Measurements from ENCODE around the gene DNAJA4.
A peak's percentile ranks its signal among the peaks of the same experiment; 100 is the strongest.

Gene DNAJA4

DNA sequence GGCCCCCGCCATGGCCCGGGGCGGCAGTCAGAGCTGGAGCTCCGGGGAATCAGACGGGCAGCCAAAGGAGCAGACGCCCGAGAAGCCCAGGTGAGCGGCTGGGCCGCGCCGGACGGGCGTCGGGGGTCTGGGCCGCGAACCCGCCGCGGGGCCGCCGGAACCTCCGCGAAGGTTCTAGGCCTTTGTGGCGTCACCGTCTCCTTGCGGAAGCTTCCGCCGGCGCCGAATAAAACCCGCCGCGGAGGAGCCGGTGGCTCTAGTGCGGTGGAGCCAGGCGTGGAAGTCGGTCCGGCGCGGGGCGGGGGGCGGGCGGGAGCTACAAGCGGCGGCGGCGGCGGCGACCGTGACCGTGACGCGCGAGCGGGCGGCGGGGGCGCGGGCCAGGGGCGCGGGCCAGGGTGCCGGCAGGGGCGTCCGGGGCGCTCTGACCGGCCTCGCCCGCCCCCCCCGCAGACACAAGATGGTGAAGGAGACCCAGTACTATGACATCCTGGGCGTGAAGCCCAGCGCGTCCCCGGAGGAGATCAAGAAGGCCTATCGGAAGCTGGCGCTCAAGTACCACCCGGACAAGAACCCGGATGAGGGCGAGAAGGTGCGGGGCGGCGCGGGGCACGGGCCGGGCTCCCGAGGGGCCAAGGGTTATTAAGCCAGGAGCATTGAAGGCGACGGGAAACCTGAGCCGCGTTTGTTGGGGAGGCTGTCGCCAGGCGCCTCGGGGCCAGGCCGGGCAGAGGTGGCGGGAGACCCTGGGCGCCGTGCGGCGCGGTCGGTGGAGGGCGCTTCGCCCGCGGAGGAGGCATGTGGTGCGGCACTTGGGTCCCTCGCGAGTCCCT lies at the start of gene DNAJA4:
TSS of gene DNAJA4 (plus strand) at position 259 of the 833 bp plus-strand sequence. CDS start at position 461, 202 bp downstream.
- ATAC-seq = peak; percentile 73 to 74

DNA sequence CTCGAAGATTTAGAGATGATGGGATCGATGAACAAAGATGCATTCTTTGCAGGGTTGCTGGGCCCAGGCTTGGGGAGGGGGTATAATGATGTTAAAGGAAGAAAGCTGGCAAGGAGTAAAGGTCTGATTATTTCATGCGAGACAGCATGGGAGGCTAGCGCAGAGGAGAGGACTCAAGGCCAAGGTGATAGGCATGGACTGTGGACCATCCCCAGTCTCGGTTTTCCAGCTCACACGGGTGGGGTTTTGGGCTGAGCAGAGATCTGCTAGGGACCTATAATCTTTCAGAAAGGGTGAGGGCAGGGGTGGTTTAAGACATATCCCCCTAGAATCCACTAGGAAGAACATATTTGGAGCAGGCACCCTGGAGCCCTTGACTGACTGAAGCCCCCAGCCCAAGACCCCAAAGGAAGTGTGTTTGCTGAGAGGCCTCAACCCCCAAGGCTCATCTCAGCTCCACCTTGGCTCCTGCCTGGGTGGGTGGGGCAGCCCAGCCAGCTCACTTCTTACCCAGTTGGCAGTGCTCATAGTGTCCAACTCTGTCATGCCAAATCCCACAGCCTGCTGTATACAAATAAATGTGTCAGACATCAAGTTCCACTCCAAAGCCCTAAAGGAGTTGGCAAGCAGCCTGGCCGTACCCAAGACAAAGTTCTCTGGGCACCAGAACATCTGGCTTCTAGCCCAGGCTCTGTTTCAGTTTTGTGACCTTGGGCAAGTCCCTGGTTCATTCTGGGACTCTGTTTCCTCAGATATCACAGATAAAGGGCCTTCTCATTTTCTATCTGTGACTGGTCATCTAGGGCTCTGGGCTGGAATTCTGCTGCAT lies 47.9 kb upstream of the DNAJA4 start:
- ATAC-seq = no peak

DNA sequence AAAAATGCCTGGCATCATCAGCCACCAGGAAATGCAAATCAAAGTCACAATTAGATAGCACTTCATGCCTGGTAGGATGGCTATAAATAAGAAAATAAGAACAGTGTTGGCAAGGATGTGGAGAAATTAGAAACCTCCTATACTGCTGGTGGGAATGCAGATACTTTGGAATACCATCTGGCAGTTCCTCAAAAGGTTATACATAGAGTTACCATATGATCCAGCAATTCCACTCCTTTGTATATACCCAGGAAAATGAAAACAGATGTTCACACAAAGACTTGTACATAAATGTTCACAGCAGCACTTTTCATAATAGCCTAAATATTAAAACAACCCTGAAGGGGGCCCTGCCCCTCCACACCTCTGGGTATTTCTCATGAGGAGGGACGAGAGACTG lies 43.6 kb upstream of the DNAJA4 start:
- ATAC-seq = no peak

DNA sequence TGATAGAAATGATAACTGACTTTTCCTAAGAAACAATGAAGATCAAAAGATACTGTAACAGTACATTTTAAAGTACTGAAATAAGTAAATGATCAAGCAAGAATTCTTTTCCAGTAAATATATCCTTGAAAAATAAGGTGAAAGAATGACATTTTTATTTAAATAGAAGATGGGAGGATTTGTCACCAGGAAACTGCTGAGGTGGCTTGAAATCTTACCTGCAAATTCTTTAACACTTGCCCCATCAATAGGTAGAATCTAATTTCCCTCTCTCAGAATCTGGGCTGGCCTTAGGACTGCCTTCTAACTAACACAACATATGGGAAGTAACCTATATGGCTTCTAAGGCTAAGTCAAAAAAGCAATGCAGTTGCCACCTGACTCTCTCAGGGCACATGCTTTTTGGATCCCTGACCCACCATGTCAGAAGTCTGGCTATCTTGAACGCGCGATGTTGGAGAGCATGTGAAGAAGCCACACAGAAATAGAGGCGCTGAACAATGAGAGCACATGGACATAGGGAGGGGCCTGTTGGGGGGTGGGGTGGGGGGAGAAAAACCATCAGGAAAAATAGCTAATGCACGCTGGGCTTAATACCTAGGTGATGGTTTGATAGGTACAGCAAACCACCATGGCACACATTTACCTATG lies 41.5 kb upstream of the DNAJA4 start:
- ATAC-seq = no peak

DNA sequence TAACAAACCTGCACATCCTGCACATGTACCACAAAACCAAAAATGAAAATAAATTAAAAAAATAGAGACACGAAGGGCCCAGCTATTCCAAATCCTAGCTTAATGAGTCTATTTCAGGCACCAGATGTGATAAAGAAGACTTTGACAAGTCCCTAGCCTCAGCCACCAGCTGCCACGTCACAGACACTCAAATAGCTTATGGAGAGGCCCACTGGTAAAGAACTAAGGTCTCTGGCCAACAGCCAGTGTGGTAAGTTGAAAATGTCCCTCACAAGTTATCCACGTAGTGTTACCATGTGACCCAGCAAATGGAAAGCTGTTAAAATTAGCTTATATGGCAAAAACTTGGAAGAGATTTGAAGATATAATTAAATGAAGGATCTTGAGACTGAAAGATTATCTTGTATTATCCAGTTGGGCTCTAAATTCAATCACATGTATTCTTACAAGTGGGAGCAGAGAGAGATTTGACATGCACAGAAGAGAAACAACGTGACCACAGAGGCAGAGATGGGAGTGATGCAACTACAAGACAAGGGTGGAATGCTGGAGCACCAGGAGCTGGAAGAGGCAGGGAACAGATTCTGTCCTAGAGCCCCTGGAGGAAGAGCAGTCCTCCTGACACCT lies 40.9 kb upstream of the DNAJA4 start:
- no peak for ATAC-seq

DNA sequence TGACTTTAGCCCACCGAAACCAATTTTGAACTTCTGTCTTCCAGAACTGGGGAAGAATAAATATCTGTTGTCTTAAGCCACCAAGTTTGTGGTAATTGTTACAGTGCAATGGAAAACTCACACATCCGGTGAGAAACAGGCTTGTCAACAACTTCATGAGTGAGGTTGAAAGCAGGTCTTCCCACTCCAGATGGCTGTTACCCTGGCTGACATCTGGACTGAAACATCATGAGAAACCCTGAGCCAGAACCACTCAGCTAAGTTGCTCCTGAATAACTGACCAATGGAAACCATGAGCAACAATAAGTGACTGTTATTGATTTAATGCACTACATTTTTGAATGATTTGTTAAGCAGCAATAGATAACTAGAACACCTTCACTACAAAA lies 40.3 kb upstream of the DNAJA4 start:
- no peak for ATAC-seq

DNA sequence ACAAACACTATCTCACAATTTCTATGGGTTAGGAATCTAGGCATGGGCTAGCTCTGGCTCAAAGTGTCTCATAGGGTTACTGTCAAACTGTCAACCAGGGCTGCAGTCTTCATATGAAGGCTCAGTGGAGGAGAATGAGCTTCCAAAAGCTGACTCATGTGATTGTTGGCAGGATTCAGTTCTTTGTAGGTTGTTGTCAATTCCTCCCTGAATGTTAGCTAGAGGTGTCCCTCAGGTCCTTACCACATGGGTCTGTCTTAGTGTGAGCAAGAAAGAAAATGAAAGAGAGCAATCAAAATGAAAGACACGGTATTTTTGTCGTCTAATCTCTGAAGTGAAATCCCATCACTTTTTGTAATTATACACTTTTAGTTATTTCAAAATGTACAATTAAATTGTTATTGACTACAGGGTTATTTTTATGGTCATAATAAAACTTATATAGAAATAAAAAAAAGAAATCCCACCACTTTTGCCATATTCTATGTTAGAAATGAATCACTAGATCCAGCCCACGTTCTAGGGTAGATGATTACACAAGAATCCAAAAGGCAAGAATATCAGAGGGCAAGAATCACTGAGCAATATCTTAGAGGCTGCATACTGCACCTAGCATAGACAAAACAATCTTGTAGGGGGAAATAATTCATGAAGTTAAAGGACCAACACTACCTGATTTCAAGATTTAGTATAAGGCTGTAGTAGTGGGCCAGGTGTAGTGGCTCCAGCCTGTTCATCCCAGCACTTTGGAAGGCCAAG lies 38.4 kb upstream of the DNAJA4 start:
- peak; percentile 64 to 84 for ATAC-seq

DNA sequence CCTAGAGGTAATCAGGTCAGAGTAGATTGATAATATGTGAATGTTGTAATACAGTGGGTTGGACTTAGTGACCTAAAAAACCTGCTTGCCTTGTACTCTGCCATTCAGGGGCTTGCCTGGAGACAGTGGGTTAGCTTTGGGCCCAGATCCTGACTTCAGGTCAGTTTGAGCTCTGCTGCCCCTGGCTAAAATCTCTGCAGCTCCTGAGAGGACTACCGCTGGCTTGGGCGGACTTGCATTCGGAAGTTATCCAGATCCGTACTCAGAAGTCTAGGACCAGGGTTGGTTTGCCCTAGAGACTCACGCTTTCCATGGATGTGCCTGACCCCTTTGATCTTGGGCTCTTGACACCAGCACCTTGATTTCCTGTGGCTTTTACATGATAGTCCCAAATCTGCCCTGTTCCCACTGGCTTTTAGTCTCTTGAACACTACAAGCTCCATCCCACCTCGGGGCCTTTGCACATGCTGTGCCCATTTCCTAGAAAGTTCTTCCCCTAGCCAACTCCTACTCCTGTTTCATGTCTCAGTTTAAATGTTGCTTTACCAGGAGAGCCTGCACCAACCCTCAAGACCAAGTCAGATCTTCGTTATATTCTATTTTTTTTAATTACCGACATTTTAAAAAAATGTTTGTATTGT lies 35.9 kb upstream of the DNAJA4 start:
- no peak for ATAC-seq

DNA sequence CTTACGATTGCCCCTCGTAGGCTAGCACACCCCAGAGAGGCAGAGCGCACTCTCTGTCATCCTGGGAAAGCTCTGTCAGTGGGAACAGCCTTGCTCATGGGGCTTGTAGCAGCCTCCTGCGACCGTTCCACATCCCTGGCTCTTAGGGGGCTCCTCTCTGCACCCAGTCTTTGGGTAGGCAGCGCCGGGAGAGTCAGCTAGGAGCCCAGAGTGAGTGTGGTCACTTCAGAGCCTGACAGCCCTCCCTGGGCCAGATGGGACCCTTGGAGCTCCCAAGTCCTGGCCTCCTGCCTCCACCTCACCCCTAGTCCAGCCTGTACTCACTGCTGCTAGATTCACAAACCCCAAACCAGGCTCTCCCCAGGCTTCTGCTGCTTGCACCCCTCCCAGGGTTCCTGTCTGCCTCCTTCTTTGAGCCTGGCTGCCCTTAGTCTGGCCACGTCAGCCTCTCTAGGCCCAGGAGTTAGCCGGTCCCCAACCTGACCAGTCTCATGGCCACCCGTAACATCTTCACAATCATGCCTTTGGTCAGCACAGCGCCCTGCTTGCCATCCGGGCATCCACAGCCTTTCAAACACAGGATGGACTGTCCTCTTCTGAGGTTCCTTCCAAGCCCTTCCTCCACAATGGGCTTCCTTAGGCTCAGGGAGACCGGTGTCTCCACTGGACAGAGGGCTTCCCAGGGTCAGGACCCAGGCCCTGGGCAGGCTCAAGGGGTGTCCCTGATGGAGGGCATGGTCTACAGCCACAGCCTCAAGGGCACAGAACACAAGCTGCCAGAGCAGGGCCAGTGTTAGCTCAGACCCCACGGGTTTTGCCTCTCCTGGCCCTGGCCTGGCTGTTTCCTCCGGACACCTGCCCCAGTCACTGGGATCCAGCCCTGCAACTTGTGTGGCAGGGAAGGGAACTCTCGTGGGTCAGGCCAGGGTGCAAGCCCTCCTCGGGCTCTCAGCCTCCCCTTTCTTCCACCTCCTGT lies 34.6 kb upstream of the DNAJA4 start:
- no peak for ATAC-seq

DNA sequence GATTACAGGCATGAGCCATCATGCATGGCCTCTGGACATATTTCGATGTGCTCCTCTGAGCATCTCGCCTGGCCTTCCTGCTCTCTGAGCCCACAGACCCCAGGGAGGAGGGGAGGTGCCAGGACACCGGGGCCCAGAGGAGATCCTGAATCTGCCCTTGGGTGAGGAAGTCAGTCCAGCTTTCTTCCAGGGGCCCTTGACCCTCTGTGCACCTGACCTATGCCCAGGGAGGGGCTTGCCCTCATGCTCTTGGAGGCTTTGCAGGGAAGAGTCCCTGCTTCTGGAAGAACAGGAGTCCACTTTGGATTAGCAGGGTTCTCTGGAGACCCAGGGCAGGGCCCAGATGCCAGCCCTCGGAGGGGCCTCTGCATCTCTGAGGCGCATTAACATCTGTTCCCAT lies 31.4 kb upstream of the DNAJA4 start:
- ATAC-seq = no peak

DNA sequence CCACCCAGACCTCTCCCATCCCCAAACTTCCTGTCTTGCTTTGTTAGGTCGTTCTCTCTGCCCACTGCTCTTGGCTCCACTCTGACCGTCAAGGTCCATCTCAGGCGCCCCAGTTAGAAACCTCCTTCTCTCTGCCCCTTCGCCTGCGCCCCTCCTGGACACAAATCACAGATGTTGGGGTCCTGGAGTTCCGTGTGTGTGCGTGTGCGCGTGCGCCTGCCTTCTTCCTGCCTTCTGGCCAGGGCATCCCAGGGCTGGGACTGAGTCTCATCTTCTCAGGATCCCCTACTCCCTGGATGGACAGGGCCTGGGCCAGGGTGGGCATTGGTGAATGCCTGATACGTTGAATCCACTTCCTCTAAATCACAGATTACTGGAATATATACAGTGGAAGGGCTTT lies 30.9 kb upstream of the DNAJA4 start:
- no peak for ATAC-seq

DNA sequence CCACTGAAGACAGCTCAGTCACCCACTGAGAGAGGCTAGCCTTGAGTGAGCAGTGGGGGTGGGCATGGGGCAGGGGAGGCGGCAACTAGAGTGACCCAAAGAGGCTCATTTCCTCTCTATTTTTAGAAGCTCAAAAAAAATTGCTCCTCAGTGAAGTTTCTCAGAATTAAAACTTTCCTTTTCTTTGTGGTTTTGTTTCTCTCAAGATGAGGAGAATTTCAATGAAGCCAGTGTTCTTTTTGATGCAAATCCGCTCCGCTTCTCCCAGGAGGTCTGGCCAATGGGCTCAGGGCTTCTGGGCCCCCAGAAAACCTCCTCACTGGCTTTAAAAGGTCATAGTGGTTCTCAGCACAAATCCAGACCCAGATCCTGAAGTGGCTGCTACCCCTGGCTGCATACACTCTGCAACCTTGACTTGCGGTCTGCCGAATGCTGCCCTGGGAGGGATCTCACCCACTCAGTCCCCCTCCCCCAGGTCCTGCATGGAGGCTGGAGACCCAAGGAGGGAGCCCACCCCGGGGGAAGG lies 29.8 kb upstream of the DNAJA4 start, which contains the start of gene ACSBG1:
TSS of gene ACSBG1 (minus strand) at position 51 of the 526 bp plus-strand sequence. CDS start 64 bp downstream, outside the sequence.
- no peak for ATAC-seq

DNA sequence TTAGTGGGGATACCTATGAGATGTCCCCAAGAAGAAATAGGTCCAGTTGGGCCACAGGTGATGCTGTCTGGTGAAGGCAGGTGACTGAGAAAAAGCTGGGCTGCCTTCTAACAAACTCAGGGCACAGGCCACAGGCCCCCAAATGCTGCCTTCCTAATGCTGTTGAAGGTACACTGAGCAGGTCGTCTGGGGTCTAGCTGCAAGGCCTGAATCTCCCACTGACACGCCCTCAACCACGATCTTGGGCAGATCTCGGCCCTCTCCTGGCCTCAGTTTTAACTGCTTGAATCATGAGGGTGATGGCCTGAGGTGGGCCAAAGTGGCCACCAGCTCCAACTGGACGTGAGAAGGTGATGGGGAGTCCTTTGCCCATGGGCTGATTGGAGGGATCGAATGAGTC lies 27.9 kb upstream of the DNAJA4 start:
- ATAC-seq = no peak

DNA sequence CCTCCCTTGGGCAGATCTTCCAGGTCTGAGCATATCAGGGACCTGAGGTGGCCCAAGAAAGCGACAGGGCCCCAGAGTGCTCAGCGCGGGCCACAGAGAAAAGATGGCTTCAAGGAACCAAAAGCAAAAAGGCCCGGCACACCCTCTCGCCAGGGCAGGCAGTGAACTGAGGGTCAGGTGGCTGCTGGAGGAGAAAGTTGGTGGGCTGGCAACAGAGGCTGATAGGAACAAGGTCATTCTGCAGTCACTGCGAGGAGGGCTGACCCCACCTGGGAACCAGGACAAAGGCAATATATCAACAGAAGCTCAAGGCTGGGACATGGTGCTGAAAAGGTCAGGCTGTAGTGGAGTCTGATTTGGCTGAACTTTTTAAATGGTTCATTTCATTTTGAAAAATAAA lies 27.2 kb upstream of the DNAJA4 start:
- ATAC-seq = no peak

DNA sequence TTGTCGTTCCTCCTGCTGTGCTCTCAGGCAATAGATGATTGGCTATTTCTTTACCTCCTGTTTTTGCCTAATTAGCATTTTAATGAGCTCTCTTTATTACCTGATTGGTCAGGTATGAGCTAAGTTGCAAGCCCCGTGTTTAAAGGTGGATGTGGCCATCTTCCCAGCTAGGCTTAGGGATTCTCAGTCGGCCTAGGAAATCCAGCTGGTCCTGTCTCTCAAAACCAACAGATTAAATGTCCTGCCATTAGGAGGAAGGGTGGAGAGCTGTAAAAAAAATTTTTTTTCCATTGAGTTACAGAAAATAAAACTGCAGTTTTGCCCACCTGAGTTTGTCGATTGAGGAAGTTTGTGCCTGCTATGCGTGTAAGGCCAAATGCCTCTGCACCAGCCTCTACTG lies 24.6 kb upstream of the DNAJA4 start:
- no peak for ATAC-seq

DNA sequence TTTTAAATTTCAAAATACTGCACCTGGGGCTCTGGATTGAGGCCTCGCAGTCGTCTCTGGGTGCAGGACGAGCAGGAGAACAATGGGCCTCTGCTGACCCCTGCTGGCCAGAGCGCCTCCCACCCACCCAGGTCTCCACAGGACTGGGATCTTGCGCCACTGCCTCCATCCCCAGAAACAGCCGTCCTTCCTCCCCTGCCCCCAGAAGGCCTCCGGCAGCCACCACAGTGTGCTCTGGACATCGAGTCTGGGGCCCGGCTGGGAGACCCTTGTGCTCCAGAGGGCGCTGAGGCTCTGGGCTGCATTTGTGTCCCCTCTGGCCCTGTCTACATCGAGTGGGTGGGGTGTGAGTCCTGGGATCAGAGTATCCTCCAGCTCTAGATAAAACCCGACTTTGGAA lies 23.3 kb upstream of the DNAJA4 start:
- peak; percentile 89 to 96 for ATAC-seq

DNA sequence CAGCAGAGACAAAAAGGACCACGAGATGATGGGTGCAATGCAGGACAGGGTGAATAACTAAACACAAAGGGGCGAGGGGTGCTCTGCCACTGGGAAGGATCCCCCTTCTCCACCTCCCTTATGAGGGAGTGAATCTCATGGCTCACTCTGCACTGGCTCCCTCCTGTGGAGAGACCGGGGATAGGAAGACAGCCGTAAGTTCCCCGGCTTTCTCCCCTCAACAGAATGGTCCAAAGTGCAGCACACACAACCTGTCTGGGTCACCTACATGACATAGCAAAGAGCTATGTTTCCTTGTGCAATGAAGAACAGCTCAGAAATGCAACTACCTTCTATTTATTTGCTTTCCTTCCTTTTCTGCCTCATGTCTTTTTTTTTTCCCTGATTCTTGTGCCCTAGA lies 22.2 kb upstream of the DNAJA4 start:
- no peak for ATAC-seq

DNA sequence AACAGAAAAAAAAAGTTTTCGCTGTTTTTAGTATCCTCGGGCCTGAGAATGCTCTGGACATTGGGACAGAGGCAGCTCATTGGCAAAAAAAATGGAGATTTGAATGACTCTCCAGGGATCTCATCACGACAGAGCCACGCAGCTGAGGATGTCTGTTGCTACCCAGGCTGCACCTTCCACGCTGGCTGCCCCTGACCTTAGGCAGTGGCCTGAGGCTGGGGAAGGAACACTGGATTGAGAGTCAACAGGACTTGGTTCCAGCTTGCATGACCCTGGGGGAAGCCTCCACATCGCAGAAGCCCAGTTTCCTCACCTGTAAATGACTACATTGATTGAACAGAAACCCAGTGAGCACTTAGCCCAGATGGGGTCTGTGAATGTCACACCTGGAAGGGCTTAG lies 21.3 kb upstream of the DNAJA4 start:
- no peak for ATAC-seq

DNA sequence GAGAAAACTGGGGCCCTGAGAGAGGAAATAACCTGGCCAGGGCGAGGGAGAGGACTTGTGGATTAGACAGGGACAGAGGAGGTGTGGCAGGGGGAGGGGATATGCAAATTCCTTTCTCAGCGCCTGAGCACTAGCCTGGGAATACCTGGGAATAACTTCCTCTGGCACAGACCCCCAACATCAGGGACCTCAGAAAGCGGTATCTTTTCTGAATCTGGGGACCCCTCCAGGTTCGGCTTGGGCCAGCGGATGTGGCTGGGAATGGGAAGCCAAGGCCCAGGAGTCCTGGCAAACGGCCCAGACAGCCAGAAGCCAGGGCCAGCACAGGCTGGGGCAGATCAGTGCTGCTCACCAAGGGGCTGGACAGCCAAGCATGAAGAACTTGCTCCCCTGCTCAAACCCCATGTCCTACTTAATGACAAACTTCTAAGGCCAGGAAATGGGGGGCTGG lies 20.8 kb upstream of the DNAJA4 start:
- ATAC-seq = no peak

DNA sequence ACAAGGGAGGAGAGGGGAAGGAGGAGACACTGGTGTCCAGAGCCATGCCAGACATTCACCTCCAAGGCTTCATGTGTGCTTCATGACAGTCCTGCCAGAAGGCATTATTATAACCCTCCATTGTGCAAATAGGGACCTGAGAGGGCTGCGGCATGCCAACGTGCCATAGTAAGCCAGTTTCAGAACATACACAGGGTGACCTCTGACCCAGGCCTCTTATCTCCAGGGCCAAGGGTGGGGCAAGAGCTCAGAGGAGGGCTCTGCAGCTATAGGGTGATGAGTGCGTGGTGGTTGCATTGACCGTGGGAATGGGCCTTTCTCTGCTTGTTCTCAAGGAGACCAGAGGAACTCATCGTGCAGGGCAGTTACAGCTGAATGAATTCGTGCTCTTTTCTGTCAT lies 20.3 kb upstream of the DNAJA4 start:
- ATAC-seq = no peak

Measured in activated CD4-positive, CD25-positive, alpha-beta regulatory T cell treated with anti-CD3 and anti-CD28 coated beads, Interleukin-2, amount 50 U/mL, for 24 hours (primary cell).